Hematopoietic multipotent progenitor cell (in vitro differentiated cells): ENCODE measurements around the gene APMAP. TPM values are rescaled to one million over a fixed set of nuclear protein-coding genes. Genes with fewer than 3 reads are reported as not detected.
A peak's percentile ranks its signal among the peaks of the same experiment; 100 is the strongest.
"Not testable (repeated sequence)": the region's sequence is repeated elsewhere in the genome, so short reads cannot be mapped to it uniquely, and the experiment has no call there.

Experiments used
- DNase-seq, 3 donors: peaks; one replicate each; pipeline ENCODE4 v3.0.0-alpha.2; 2011 to 2015; ENCODE audit warnings: low read depth in 2 of 3, low spot score in 2 of 3
- total RNA-seq: library from RNA; depleted of rRNA; stranded (reverse); fragments of >200 nt; gene quantifications from one replicate; pipeline ENCODE4 v1.2.3, GENCODE V29; 2012

Gene APMAP
- total RNA-seq, 1 donor, result 39.0 TPM

- DNase-seq, result no peak
These were observed 16.1 kb upstream of the APMAP start for GRCh38 chr20:25008388-25009217.

DNA sequence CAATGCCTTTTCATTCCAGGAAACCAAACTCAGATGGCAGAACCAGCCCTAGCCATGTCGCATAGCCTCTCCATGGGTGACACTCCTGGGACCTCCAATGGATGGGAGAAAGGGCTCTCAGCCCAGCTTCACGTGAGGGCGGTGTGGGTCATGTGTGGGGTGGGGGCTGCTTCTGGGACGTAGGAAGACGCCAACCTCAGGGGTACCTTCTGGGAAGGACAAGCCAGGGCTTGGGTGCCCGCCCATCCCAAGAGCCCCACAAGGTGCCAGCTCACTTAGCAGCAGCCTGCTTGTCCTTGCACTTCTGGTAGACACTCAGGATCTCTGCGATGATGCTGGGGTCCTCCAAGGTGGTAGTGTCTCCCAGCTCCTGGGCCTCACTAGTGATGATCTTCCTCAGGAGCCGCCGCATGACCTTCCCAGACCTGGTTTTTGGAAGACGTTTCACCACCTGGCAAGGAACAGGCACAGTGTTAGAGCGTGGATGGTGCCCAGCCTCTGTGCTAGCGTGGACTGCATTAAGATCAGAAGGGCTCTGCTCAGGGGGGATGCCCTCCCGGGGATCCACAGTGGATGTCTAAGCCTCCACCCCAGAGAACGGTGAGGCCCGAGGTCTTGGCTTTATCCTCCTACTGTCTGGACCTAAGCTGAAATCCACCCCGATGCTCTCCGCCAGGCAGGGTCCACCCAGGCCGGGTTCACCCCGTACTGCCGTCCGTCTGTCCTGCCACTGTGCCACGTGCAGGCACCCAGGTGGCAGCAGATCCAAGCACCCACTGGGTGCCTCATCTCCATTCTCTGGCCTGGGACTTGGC lies 15.1 kb upstream of the APMAP start:
- DNase-seq, result no peak

DNA sequence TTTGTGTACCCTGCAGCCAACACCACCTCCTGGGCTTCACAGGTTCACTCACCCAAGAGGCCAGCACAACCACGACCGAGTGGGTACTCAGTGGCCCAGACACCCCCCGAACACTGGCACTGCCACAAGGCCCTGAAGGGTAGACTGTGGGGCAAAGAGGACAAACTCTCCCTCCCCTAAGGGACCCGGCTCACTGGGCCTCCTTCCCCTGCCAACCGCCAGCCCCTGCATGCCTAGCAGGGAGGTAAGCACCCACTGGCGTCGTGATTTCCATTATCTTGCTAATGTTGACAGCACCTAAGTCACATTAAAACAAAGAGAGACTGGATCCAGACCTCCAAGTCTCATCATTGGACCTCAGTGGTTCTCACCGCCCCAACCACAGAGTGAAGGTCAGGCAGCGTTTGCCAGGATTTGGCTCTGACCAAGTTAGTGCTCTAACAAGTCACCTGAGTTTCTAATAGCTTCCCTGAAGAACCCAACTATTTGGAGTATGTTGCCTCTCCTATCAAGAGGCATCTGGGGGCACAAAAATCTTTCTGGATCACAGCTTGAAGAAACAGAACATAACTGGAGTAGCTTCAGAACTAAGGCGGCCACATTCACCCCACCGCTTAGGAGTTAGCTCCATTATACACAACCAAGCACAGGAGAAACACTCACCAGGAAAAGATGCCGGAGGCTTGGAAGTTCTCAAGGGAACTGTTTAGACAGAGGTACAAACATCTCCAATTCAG lies 14.0 kb upstream of the APMAP start:
- no peak for DNase-seq

- DNase-seq, result no peak
These were observed 13.1 kb upstream of the APMAP start for GRCh38 chr20:25005661-25006060.

DNA sequence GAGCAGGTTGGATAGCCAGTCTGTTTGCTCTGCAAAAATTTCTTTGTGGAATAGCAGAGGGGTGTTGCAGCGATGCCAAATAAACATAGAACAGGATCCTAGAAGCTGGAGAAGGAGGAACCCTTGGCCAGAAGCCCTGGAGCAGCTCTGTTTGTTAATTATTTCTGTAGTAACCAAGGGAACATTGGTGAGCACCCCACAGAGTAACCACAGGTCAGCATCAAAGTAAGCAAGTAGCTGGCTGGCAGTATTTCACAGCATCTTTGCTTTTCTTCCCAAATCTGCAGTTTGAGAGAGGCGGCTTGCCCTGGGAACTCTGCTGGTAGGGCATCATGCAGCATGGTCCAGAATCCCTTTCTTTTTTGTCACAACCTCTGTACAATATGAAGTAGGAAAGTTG lies 12.7 kb upstream of the APMAP start:
- DNase-seq, result no peak

DNA sequence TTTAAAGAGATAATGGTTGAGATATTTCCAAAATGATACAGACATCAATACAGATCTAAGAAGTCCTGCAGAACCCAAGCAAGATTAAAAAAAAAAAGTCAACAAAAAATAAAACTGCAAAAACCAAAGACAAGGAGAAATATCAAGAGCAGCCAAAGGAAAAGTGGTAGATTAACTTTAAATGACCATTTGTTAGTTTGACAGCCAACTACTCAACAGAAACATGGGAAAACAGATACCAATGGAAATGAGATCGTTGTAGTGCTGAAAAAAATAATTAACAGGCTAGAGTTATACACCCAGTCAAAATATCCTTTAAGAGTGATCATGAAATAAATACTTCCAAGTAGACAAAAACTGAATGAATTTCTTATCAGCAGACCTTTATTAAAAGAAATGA lies 10.5 kb upstream of the APMAP start:
- DNase-seq, result no peak

- not testable (repeated sequence) for DNase-seq
These were observed 8.8 kb upstream of the APMAP start for GRCh38 chr20:25001323-25001722.

GRCh38 chr20:25000268-25000801 lies 7.8 kb upstream of the APMAP start:
- peak in 2 of 3 donors; percentile 22 to 59 for DNase-seq

DNA sequence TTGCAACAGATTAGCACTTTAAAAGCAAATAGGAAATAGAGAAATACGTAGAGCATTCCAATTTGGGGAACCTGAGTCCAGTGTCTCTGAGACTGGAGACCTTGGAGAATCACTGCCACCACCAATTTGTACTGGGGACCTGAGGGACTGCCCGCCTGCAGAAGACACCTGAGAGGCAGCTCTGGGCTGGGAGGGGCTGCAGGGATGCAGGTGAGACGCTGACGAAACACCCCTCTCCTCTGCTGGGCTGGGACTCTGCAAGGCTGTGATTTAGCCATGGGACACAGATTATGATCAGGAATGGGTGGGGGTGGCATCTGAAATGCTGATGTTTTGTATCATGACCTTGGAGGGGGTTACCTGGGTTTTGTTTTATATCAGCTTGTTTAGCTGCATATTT lies 7.0 kb upstream of the APMAP start:
- no peak for DNase-seq

GRCh38 chr20:24998631-24999445 lies 6.3 kb upstream of the APMAP start:
- DNase-seq, result no peak

DNA sequence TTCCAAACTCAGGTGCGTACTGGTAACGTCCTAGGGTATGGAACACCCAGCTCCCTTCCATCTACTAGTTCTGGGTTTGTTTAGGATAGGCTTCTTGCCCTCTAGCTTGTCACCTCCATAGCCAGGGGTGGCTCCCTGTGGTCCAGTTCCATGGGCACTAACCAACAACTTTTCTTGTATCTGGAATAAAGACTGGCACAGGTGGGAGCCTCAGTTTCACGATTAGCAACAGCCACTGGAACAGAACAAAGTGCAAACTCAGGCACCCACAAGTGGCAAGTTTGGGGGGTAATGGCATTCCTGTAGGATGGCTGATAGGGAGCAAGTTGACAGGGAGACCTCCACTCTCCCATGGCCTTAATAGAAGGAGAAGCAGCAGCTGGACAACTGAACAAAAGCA lies 5.6 kb upstream of the APMAP start:
- DNase-seq, result no peak

DNA sequence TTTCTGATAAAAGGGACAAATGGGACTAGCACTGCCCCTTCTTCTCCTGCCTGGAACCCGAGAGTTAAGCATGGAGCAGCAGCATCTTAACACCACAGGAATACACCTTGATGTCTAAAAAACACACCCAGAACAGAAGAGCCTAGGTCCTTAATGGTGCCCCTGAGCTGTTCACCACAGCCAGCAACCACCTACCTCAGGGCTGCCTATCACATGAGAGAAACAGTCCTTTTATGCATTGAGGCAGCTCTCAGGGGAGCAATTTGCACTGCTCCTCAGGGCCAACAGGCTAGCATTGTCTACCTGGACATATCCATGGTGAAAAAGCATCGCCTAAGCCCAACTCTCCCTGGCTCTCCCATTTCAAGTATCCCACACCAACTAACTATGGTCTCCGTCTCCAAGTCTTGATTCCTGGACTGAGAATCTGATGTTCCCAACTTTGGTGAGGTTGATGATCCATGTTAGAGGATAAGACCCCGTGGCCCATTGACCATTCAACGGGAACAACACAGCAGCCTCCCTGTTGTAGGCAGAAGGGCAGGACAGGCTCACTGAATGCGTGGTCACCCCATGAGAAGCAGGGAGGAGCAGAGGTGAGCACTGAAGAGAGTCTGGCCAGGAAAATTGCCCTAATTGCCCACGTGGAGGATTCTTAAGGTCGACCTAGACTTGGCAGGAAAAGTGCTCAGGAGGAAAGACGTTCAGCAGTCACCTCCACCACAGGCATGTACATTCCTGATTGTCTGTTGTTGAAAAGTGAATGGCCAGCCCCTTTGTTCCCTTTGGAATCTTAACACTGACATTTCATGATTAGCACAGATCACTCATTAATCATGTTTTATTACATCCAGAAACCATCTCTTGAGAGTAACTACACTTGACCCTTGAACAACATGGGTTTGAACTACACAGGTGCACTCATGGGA lies 4.2 kb upstream of the APMAP start:
- no peak for DNase-seq

DNA sequence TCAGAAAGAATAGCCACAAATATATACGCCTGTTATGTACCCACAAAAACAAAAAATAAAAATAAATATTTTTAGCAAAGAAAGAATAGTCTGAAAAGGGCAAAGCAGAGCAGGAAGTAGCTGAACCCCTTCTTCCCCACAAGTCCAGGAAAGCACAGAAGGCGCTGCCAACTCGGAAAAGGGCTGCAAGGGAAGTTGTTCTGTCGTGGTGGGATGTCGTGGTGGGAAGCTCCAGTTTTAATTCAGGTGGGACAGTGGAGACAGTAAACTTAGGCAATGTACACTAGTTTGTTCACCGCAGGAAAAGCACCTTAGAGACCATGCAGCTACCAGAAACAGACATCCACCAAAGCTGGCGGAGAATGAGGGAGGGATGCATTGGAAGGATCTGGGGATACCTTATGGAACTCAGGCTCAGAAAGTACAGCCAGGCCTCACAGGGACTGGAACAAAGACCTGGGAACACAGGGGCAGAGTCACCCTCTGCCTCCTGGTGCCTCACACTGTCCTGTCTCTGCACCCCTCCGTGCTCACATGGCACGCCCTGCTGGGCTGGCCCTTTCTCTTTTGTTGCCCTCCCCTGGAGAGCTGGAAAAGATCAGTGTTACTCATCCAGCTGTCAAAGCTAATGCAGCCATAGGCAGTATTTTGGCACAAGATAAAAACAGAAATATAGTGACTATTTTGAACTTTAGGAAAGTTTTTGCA lies 3.3 kb upstream of the APMAP start:
- no peak for DNase-seq

- DNase-seq, result peak; percentile 65 to 89 (median 78)
These were observed 2.2 kb upstream of the APMAP start for GRCh38 chr20:24994470-24995368.

DNA sequence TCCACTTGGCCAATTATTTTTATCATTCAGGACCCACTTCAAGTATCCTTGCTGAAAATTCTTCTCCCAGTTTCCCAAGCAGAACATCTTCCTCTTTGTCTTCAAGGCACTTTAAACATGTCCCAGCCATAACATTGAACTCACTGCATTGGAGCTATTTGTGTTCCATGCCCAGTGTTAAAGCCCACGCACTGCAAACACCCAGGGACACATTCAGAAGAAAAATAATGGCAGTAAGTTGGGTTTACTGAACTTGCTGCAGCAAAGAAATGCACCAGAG lies 1.6 kb upstream of the APMAP start:
- no peak for DNase-seq

DNA sequence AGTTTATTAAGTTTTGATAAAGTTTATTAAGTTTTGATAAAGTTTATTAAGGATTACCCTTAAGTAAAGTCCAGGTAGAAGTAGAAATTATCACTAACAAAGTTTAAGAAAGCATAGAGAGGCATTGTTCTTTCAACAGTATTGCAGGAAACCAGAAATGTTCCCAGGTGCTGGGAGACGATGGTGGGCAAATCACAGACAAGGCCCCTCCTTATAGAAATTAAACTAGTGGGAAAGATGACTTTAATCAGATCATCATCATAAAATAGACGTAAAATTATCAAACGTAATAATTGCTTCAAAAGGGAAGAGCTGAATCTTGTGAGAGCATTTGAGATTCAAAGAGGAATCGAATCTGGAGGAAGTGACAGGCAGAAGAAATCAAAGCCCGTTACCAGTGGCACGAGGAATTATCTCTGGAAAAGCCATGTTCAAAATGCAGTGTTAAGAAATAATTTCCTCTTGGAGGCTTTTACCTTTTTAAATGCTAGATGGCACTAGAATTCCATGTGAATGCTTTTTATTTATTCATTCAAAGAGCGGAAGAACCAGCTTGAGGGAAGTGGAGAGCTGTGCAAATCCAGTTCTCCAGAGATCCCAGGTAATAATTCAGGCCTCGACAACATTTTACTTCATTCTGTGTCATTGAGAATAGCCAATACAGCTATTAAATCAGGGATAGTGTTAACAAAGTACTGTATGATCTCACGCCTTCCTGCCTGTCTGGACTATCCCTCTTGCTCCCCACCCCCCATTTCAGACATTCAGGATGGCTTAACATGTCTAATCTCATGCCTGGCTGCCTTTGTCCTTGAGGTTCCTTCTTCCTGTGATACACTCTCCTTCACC lies 1.0 kb upstream of the APMAP start:
- DNase-seq, result peak in 1 of 3 donors; percentile 43
